Measurements from ENCODE around the gene DBNL.

The DBNL gene

GRCh38 chr7:44043902-44044301 lies 600 bp upstream of the DBNL start:
- DNase-seq (ENCODE audit: low read depth): no peak

- no peak for DNase-seq (ENCODE audit: low read depth)
Measured at GRCh38 chr7:44045226-44046014, 918 bp downstream of the DBNL start.

DNA sequence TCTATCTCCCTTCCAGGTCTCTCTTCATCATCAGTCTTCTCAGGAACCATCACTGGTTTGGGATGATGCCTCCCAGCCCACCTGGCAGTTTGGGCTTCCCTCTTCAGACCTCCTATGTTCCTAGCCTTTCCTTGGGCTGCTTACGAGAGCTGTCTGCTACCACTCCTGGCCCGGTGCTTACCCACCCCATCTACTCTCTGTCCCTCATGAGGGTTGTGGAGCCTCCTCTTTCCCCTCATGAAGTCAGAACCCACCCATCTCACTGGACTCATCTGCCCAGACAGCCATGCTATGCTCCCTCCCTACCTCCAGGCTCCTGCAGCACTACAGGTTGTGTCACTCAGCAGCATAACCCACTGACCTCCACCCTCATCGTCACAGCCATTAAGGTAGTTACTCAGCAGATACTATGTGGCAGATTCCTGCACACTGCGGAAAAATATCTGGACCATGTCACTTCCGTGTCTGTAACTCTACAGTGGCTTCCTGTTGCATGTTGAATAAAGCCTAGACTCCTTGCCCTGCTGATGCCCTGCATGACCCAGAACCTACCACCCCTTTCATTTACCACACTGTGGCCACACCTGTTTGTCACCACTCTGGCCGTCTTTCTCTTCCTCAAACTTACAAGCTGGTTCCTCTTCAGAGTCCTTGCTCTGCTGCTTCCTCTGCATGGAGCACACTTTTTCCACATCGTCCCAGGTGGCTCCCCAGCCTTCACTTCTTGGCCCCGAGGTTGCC lies 2.0 kb downstream of the DBNL start:
- DNase-seq (ENCODE audit: low read depth): no peak

DNA sequence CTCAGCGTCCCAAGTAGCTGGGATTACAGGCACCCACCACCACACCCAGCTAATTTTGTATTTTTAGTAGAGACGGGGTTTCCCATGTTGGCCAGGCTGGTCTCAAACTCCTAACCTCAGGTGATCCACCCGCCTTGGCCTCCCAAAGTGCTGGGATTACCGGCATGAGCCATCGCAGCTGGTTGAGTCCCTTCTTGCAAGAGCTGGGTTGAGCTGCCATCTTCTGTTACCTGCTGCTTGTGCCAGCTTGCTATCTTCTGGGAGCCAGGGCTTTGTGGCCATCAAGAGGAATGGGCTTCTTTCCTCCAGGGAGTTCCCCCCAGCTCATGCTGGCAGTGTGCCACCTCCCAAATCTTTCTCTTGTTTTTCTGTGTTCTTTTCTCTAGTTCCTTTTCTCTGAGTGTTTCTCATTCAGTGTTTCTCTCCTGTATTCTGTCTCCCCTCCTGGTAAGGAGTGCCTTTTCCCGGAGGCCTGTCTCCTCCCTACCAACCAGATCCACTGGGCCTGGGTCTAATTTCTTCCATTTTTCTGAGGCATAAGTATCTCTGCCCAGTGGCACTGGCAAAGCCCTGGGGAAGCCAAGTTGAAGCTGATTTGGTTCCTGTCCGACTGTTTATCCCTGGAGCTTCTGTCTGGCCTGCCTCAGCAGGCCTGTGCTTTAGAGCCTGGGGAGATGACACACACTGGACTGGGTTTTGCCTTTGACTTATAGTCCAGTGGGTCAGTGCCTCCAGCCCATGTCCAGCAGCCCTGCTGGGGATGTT lies 3.7 kb downstream of the DBNL start:
- DNase-seq (ENCODE audit: low read depth): no peak

DNA sequence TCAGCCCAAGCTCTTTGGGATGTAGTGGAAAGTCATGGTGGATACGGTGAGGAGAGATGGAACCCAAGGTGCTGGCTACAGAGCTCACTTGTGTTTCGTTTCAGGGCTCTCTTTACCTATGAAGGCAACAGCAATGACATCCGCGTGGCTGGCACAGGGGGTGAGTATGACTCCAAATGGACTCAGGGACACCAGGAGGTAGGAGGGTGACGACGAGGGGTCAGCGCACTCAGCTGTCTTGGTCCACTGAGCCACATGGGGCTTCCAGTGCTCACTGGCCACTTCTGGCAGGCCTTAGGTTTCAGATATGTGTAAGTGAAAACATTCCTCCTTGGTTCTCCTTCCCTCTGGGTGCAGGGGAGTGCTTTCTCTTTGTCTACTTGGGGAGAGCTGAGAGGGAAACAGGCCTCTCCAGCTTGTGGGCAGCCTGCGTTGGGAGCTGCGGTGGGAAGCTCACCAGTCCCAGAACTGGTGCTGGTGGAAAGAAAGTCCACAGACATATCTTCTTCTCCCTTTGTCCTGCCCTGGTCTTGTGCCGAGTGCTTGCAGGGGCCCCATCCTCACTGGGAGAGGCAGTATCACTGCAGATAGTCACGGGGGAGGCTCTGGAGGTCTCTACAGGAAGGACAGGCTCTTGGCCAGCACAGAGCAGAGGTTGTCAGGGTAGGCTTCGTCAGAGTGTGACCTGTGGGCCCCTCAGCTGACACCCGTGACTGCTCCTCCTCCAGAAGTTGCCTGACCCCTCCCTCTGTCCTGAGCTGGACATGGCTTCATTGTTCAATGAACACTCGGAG lies 5.8 kb downstream of the DBNL start:
- no peak for DNase-seq (ENCODE audit: low read depth)

GRCh38 chr7:44050915-44051560 lies 6.5 kb downstream of the DBNL start:
- DNase-seq (ENCODE audit: low read depth): no peak

- DNase-seq (ENCODE audit: low read depth): no peak
Measured at GRCh38 chr7:44051611-44052220, 7.2 kb downstream of the DBNL start.

DNA sequence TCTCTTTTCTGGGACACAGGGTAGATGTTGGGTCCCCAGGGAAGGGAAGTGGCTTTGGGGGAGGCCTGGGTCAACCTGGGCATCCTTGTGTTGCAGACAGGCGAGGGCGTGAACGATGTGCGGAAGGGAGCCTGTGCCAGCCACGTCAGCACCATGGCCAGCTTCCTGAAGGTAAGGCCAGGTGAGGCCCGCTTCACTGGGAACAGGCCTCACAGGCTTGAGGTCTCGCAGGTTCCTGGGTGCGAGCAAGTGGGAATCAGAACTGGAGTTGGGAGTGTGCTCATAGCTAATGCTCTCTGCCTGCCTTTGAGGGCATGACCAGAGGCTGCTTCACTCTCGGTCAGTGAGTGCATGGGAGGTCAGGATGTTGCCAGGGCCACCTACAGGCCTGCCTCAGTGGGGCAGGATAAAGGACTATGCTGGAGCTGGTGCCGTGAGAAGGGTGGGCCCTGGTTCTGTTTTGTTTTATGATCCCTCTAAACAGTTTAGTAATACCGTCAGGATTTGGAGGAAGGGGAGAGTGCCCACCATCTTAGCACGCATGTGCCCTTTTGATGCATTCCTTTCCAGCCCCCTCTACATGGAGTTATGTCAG lies 8.4 kb downstream of the DBNL start:
- DNase-seq (ENCODE audit: low read depth): no peak

GRCh38 chr7:44056681-44057080 lies 12.2 kb downstream of the DBNL start:
- DNase-seq (ENCODE audit: low read depth): no peak

DNA sequence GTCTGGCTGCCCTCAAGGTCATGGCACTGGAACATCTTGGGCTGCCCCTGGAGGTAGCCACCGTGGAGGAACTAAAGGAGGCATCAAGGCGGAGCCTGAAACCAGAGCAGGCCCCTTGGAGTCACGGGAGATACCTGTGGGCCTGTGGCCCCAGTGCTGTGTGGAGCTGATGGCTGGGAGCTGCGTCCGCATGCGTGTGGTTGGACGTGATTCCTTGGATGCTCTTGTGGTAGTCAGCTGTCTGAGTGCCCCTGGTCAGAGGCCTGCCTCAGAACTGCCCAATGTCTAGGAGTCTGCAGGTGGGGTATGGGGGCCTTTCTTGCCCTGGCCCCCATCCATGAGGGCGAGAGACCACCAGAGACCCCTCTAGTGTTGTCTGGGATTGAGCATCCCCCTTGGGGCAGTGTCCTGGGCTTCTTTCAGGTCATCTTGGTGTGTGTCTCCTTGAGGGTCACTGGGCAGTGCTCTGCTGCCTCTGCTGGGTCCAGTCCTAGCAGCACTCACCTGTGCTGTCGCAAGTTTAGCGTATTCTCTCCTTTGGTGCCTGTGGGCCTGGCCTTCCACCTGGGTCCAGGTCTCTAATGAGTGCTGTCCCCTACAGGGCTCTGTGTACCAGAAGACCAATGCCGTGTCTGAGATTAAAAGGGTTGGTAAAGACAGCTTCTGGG lies 12.8 kb downstream of the DBNL start:
- no peak for DNase-seq (ENCODE audit: low read depth)

DNA sequence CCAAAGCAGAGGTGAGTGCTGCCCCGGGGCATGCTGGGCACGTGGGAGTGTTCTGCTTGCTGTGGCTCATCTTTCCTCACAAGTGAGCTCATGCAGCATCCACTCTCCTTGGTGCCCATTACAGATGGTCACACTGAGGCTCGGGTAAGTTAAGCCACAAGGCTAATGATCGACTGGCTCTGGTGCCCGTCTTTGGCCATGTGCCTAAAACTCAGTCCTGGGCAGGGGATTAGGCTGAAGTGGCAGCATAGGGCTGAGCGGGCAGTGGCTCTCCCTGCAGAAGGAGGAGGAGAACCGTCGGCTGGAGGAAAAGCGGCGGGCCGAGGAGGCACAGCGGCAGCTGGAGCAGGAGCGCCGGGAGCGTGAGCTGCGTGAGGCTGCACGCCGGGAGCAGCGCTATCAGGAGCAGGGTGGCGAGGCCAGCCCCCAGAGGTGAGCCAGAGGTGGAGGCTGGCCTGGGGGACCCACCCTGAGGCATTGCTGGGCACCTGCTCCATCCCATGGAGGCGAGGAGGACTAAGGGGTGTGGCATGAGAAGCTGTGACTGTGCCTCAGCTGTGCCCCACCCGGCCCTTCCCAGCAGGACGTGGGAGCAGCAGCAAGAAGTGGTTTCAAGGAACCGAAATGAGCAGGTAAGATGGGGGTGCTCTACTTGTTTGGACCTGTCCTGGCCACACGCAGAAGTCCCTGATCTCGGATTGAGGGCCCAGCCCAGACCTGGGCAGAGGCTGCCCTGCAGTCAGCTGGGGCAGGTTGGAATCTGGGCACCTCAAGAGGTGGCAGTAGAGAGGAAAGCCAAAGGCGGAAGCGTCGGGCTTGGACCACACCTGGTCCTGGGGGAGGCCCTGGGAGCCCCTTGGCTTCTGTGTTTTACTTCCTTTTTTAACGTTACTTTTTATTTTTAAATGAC lies 13.6 kb downstream of the DBNL start:
- no peak for DNase-seq (ENCODE audit: low read depth)

- no peak for DNase-seq (ENCODE audit: low read depth)
Measured at GRCh38 chr7:44058759-44059218, 14.3 kb downstream of the DBNL start.

DNA sequence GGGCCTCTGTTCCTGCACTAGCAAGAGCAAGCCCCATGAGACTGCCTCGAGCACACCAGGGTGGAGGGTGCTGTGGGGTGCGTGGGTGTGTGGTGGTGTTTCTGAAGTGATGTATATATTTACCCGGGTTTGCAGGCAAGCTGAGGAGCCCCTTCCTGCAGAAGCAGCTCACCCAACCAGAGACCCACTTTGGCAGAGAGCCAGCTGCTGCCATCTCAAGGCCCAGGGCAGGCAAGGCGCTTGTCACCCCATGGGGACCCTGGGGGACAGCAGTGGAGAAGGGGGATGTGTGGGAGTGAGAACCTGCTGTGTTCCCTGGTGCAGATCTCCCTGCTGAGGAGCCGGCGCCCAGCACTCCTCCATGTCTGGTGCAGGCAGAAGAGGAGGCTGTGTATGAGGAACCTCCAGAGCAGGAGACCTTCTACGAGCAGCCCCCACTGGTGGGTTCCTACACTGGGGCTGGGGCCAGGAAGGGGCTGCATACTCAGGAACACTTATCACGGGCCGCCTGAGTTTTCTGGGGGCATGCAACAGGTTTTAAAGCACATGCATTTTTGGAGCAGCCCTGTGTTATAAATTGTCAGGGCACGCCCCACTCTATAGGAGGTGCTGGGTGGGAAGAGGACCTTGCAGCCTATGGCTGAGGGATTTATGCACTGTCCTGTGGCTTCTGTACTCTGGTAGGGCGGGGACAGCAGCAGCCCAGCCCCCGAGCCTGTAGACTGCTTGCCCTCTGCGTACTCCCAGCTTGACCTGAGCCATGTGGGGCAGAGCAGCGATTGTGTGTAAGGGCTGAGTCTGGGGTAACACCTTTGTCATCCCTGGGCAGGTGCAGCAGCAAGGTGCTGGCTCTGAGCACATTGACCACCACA lies 15.0 kb downstream of the DBNL start:
- no peak for DNase-seq (ENCODE audit: low read depth)

GRCh38 chr7:44060091-44060947 lies 15.8 kb downstream of the DBNL start:
- DNase-seq (ENCODE audit: low read depth): no peak

GRCh38 chr7:44060948-44061644 lies 16.6 kb downstream of the DBNL start:
- DNase-seq (ENCODE audit: low read depth): no peak

GRCh38 chr7:44061645-44062179 lies 17.2 kb downstream of the DBNL start:
- no peak for DNase-seq (ENCODE audit: low read depth)

Measured in fibroblast of the conjunctiva (primary cell).